ENCODE measurements around the gene GPER1. TPM values are rescaled to one million over a fixed set of nuclear protein-coding genes. Genes with fewer than 3 reads are reported as not detected.
A peak's percentile ranks its signal among the peaks of the same experiment; 100 is the strongest.
"Not testable (repeated sequence)": the region's sequence is repeated elsewhere in the genome, so short reads cannot be mapped to it uniquely, and the experiment has no call there.

The GPER1 gene
- total and polyA plus RNA-seq, 4 donors = 3.3 to 12.2 (median 10.1) TPM

GRCh38 chr7:1116383-1117008, 28.6 kb downstream of the GPER1 start:
- H3K4me3 ChIP-seq (ENCODE audit: low read depth, low read length); DNase-seq (ENCODE audit: low read depth in 4 of 6, low spot score in 6 of 6); H3K9me3 ChIP-seq (ENCODE audit: control insufficient read depth, insufficient read depth, low read length); H3K27me3 ChIP-seq (ENCODE audit: control insufficient read depth, insufficient read depth, low read length); H3K27ac ChIP-seq (ENCODE audit: low read depth, low read length): not testable (repeated sequence)
- Histone ChIP-seq H3K4me1 (ENCODE audit: control insufficient read depth, insufficient read depth, low read length) (peaks cover 21% of the 10 kb centered on the region), H3K36me3 (ENCODE audit: control insufficient read depth, insufficient read depth, low read length) (peaks cover 34% of the 10 kb centered on the region)
- 98% methylated on average over 48 of the region's 49 CpGs for WGBS (ENCODE audit: insufficient coverage)

- no peaks in the 10 kb centered on the region for H3K27me3 ChIP-seq (ENCODE audit: control insufficient read depth, insufficient read depth, low read length)
- 97% methylated on average over 37 of the region's 38 CpGs for WGBS (ENCODE audit: insufficient coverage)
- H3K9me3 ChIP-seq (ENCODE audit: control insufficient read depth, insufficient read depth, low read length) = no peaks in the 10 kb centered on the region
- H3K27ac ChIP-seq (ENCODE audit: low read depth, low read length) = no peak overlapping the region
- H3K4me1 ChIP-seq (ENCODE audit: control insufficient read depth, insufficient read depth, low read length) = peaks cover 25% of the 10 kb centered on the region
- DNase-seq (ENCODE audit: low read depth in 4 of 6, low spot score in 6 of 6) = no peak
- H3K4me3 ChIP-seq (ENCODE audit: low read depth, low read length) = no peak overlapping the region
- peaks cover 39% of the 10 kb centered on the region for H3K36me3 ChIP-seq (ENCODE audit: control insufficient read depth, insufficient read depth, low read length)
Observed at GRCh38 chr7:1117321-1117928, 29.5 kb downstream of the GPER1 start.

GRCh38 chr7:1119201-1119600, 31.3 kb downstream of the GPER1 start:
- Histone ChIP-seq H3K4me3 (ENCODE audit: low read depth, low read length) (no peak overlapping the region), H3K9me3 (ENCODE audit: control insufficient read depth, insufficient read depth, low read length) (no peaks in the 10 kb centered on the region), H3K27ac (ENCODE audit: low read depth, low read length) (no peak overlapping the region), H3K4me1 (ENCODE audit: control insufficient read depth, insufficient read depth, low read length) (peaks cover 33% of the 10 kb centered on the region), H3K27me3 (ENCODE audit: control insufficient read depth, insufficient read depth, low read length) (no peaks in the 10 kb centered on the region), H3K36me3 (ENCODE audit: control insufficient read depth, insufficient read depth, low read length) (peaks cover 33% of the 10 kb centered on the region)
- WGBS (ENCODE audit: insufficient coverage) = 100% methylated on average over 4 of the region's 5 CpGs
- DNase-seq (ENCODE audit: low read depth in 4 of 6, low spot score in 6 of 6) = no peak

GRCh38 chr7:1120791-1121190, 32.9 kb downstream of the GPER1 start:
- no peak for DNase-seq (ENCODE audit: low read depth in 4 of 6, low spot score in 6 of 6)
- Histone ChIP-seq H3K27me3 (ENCODE audit: control insufficient read depth, insufficient read depth, low read length) (no peaks in the 10 kb centered on the region), H3K36me3 (ENCODE audit: control insufficient read depth, insufficient read depth, low read length) (peaks cover 38% of the 10 kb centered on the region), H3K27ac (ENCODE audit: low read depth, low read length) (no peak overlapping the region), H3K9me3 (ENCODE audit: control insufficient read depth, insufficient read depth, low read length) (no peaks in the 10 kb centered on the region), H3K4me3 (ENCODE audit: low read depth, low read length) (no peak overlapping the region), H3K4me1 (ENCODE audit: control insufficient read depth, insufficient read depth, low read length) (peaks cover 37% of the 10 kb centered on the region)
- 89% methylated on average over 22 of the region's 22 CpGs for WGBS (ENCODE audit: insufficient coverage)

GRCh38 chr7:1121476-1121875, 33.6 kb downstream of the GPER1 start:
- no peaks in the 10 kb centered on the region for H3K9me3 ChIP-seq (ENCODE audit: control insufficient read depth, insufficient read depth, low read length)
- no peak overlapping the region for H3K4me3 ChIP-seq (ENCODE audit: low read depth, low read length)
- peaks cover 44% of the 10 kb centered on the region for H3K36me3 ChIP-seq (ENCODE audit: control insufficient read depth, insufficient read depth, low read length)
- no peak for DNase-seq (ENCODE audit: low read depth in 4 of 6, low spot score in 6 of 6)
- H3K27ac ChIP-seq (ENCODE audit: low read depth, low read length) = no peak overlapping the region
- peaks cover 37% of the 10 kb centered on the region for H3K4me1 ChIP-seq (ENCODE audit: control insufficient read depth, insufficient read depth, low read length)
- WGBS (ENCODE audit: insufficient coverage) = 91% methylated on average over 13 of the region's 14 CpGs
- H3K27me3 ChIP-seq (ENCODE audit: control insufficient read depth, insufficient read depth, low read length) = no peaks in the 10 kb centered on the region

- Histone ChIP-seq H3K27me3 (ENCODE audit: control insufficient read depth, insufficient read depth, low read length) (no peaks in the 10 kb centered on the region), H3K4me3 (ENCODE audit: low read depth, low read length) (no peak overlapping the region), H3K27ac (ENCODE audit: low read depth, low read length) (peak overlapping the region; percentile 79), H3K9me3 (ENCODE audit: control insufficient read depth, insufficient read depth, low read length) (no peaks in the 10 kb centered on the region), H3K36me3 (ENCODE audit: control insufficient read depth, insufficient read depth, low read length) (peaks cover 51% of the 10 kb centered on the region), H3K4me1 (ENCODE audit: control insufficient read depth, insufficient read depth, low read length) (peaks cover 37% of the 10 kb centered on the region)
- DNase-seq (ENCODE audit: low read depth in 4 of 6, low spot score in 6 of 6) = no peak
- WGBS (ENCODE audit: insufficient coverage) = 76% methylated on average over 26 of the region's 28 CpGs
Observed at GRCh38 chr7:1121886-1122831, 34.2 kb downstream of the GPER1 start.

- peak overlapping the region; percentile 79 for H3K27ac ChIP-seq (ENCODE audit: low read depth, low read length)
Observed at GRCh38 chr7:1122832-1123501, 35.1 kb downstream of the GPER1 start.

GRCh38 chr7:1123715-1124114, 35.8 kb downstream of the GPER1 start:
- peak in 3 of 6 donors; percentile 29 to 85 (median 68) for DNase-seq (ENCODE audit: low read depth in 4 of 6, low spot score in 6 of 6)
- H3K4me1 ChIP-seq (ENCODE audit: control insufficient read depth, insufficient read depth, low read length) = peaks cover 37% of the 10 kb centered on the region
- peaks cover 55% of the 10 kb centered on the region for H3K36me3 ChIP-seq (ENCODE audit: control insufficient read depth, insufficient read depth, low read length)
- peak overlapping the region; percentile 79 for H3K27ac ChIP-seq (ENCODE audit: low read depth, low read length)
- H3K9me3 ChIP-seq (ENCODE audit: control insufficient read depth, insufficient read depth, low read length) = no peaks in the 10 kb centered on the region
- no peaks in the 10 kb centered on the region for H3K27me3 ChIP-seq (ENCODE audit: control insufficient read depth, insufficient read depth, low read length)
- H3K4me3 ChIP-seq (ENCODE audit: low read depth, low read length) = no peak overlapping the region
- 11% methylated on average over 15 of the region's 17 CpGs for WGBS (ENCODE audit: insufficient coverage)

More at GRCh38 chr7:1122832-1123501, 35.1 kb downstream of the GPER1 start:
- no peak for DNase-seq (ENCODE audit: low read depth in 4 of 6, low spot score in 6 of 6)
- Histone ChIP-seq H3K9me3 (ENCODE audit: control insufficient read depth, insufficient read depth, low read length) (no peaks in the 10 kb centered on the region), H3K36me3 (ENCODE audit: control insufficient read depth, insufficient read depth, low read length) (peaks cover 55% of the 10 kb centered on the region), H3K4me1 (ENCODE audit: control insufficient read depth, insufficient read depth, low read length) (peaks cover 37% of the 10 kb centered on the region), H3K27me3 (ENCODE audit: control insufficient read depth, insufficient read depth, low read length) (no peaks in the 10 kb centered on the region), H3K4me3 (ENCODE audit: low read depth, low read length) (no peak overlapping the region)
- 74% methylated on average over 30 of the region's 31 CpGs for WGBS (ENCODE audit: insufficient coverage)

GRCh38 chr7:1124164-1124563, 36.3 kb downstream of the GPER1 start:
- no peaks in the 10 kb centered on the region for H3K27me3 ChIP-seq (ENCODE audit: control insufficient read depth, insufficient read depth, low read length)
- no peaks in the 10 kb centered on the region for H3K9me3 ChIP-seq (ENCODE audit: control insufficient read depth, insufficient read depth, low read length)
- peaks cover 55% of the 10 kb centered on the region for H3K36me3 ChIP-seq (ENCODE audit: control insufficient read depth, insufficient read depth, low read length)
- no peak for DNase-seq (ENCODE audit: low read depth in 4 of 6, low spot score in 6 of 6)
- peaks cover 37% of the 10 kb centered on the region for H3K4me1 ChIP-seq (ENCODE audit: control insufficient read depth, insufficient read depth, low read length)
- H3K4me3 ChIP-seq (ENCODE audit: low read depth, low read length) = no peak overlapping the region
- WGBS (ENCODE audit: insufficient coverage) = 73% methylated on average over 5 of the region's 11 CpGs
- H3K27ac ChIP-seq (ENCODE audit: low read depth, low read length) = peak overlapping the region; percentile 79

Data from spinal cord (tissue), 10 donors.